ENCODE data around the gene UNKL.
"Not testable (repeated sequence)": the region's sequence is repeated elsewhere in the genome, so short reads cannot be mapped to it uniquely, and the experiment has no call there.

Gene UNKL

GRCh38 chr16:1335211-1335971, 79.1 kb downstream of the UNKL start:
- DNase-seq: no peak

GRCh38 chr16:1334739-1335138, 79.8 kb downstream of the UNKL start:
- no peak for DNase-seq

DNA sequence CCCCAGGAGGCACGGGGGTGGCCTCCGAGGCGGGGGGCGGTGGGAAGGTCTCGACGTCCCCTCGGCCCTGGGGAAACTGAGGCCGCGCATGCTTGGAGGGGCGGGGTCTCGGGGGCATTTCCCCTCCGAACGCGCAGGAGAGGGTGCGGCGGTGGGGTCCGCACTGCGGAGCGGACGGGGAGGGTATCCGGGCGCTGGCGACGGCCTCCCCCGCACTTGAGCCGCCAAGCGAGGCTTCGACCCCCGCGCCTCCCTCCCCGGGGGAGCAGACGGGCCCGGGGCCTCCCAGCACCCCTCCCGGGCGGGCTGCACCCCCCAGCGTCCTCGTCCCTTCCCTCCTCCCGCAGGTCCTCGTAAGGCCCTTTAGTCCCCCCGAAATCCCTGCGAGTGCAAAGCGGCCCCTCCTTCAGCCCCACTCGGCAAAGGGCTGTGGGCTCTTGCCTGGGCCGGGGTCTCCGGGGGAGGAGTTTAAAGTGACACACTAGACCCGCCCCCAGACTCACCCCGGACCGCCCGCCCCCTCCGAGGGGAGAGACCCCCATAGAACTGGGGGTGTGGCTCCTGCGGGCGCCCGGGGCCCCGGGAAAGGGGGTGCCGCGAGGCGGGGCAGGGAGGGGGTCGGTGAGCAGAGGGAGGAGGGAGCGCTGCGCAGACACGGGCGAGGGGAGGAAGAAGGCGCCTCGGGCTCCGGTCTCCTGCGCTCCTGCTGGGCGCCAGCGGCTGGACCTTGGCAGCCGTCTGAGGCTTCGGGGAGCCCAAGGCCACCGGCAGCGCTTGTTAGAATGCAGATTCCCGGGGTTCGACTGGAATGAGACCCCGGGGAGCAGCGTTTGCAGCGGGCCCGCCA, 80.4 kb downstream of the UNKL start:
- no peak for DNase-seq

- no peak for DNase-seq
These were observed 81.2 kb downstream of the UNKL start, which contains the start of gene BAIAP3 for GRCh38 chr16:1333149-1333812. Gene BAIAP3, plus strand, starts transcription at chr16:1333645. Its CDS starts 4,905 bp downstream, at chr16:1338550.

GRCh38 chr16:1332618-1333148, 81.8 kb downstream of the UNKL start:
- no peak for DNase-seq

GRCh38 chr16:1331712-1332617, 82.5 kb downstream of the UNKL start:
- DNase-seq: peak; percentile 58

DNA sequence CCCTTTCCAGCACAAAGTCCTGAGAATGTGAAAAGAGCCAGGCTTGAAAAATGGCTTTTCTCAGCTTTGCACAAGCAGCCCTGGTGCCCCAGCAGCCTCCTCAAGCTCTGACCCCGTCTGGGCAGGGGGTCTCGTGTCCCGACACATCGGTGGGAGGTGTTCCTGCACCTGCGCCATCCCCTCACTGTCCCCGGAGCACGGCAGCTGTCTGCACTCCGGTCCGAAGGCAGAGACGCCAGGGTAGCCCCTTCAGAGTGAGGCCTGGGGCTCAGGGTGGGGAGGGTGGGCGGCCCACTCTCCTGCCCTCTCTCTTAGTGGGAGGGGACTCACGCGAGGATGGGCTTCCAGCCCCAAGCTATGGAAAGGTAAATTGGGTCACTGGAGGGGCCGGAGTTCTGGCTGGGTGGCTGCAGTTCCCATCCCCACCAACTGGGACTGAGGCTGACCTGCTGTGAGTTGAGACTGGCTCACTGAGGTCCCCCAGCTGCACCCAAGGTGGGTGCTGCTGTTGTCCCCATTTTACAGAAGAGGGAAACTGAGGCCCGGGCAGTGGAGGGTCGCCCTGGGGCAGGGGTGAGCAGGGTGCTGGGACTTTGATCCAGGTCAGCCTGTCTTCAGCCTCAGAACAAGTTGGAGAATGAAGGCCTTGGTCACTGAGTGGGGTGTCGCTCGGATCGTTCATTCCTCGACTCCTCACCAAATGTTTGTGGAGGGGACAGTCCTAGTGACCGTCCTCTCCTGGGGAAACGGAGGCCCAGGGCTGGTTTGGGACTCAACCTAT, 83.4 kb downstream of the UNKL start:
- DNase-seq: no peak

GRCh38 chr16:1330260-1330914, 84.1 kb downstream of the UNKL start:
- DNase-seq: no peak

DNA sequence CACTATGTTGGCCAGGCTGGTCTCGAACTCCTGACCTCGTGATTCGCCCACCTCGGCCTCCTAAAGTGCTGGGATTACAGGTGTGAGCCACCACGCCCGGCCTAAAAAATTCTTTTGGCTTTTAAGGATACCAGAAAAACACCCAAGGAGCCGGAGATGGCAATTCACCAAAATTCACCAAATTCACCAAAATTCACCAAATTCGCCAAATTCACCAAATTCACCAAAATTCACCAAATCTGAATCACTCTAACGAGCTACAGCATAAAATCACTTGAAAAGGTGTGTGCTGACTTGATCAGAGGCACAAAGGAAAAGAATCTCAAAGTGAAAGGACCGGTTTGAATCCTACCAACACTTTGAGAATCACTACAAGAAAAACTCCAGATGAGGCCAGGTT, 85.5 kb downstream of the UNKL start:
- DNase-seq: not testable (repeated sequence)

DNA sequence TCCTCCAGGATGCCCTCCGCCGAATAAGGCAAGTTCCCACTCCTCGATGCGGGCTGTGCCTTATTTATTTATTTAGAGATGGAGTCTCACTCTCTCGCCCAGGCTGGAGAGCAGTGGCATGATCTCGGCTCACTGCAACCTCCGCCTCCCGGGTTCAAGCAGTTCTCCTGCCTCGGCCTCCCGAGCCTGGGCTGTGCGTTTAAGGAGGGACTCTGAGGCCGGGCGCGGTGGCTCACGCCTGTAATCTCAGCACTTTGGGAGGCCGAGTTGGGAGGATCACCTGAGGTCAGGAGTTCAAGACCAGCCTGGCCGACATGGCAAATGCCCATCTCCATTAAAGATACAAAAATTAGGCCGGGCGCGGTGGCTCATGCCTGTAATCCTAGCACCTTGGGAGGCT, 86.4 kb downstream of the UNKL start:
- not testable (repeated sequence) for DNase-seq

DNA sequence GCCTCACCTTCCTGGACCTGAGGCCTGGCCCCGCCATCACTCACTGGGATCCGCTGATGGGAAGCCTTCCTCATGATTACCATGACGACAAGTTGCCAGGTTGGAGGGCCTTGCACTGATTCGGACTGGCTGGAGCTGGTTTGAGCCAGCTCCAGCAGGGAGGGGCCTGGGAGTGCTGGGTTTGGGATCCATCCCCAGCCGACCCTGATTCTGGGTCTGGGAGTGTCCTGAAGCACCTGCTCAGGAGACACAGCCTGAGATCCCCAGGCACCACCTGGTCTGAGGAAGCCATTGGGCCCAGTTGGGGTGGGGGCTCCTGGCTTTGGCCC, 86.9 kb downstream of the UNKL start:
- no peak for DNase-seq

DNA sequence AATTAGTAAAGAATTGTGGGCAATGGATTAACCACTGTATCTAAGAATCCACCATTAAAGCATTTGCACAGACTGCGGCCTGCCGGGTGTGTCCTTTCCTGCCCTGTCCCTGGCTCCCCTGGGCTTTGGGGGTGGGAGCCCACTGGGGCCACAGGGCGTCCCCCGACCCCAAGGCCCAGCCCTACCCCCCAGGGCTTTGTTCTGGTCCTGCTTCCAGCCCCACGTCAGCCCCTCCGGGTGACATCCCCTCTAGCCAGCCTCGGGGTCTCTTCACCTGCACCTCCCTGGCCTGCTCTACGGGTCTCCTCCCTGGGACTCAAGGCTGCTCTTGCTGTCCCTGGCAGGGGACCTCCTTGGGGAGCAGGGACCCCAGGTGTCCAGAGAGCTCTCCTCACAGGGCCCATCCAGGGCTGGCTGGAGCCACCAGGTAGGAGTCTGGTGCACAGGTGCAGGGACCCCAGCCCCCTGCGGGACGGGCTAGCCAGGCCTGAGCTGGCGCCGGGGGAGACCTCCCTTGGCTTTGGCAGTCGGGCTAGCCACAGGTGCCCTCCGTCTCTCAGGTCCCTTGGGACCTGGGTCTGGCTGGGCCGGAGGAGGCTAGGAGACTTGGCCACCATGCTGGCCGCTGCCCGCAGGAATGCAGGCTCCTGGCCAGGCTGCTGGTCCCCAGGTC, 87.4 kb downstream of the UNKL start:
- DNase-seq: no peak

GRCh38 chr16:1326391-1326790, 88.1 kb downstream of the UNKL start:
- no peak for DNase-seq

- DNase-seq: no peak
These were observed 88.7 kb downstream of the UNKL start for GRCh38 chr16:1325673-1326371.

DNA sequence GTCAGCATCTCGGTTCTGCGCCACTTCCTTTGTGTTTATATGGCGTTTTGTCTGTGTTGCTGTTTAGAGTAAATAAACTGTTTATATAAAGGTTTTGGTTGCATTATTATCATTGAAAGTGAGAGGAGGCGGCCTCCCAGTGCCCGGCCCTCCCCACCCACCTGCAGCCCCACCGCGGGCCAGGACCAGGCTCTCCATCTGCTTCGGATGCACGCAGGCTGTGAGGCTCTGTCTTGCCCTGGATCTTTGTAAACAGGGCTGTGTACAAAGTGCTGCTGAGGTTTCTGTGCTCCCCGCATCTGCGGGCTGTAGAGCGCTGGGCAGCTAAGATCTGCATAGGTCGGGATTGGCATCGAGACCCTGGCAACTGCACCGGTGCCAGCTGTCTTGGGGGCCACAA, 89.2 kb downstream of the UNKL start:
- no peak for DNase-seq

DNA sequence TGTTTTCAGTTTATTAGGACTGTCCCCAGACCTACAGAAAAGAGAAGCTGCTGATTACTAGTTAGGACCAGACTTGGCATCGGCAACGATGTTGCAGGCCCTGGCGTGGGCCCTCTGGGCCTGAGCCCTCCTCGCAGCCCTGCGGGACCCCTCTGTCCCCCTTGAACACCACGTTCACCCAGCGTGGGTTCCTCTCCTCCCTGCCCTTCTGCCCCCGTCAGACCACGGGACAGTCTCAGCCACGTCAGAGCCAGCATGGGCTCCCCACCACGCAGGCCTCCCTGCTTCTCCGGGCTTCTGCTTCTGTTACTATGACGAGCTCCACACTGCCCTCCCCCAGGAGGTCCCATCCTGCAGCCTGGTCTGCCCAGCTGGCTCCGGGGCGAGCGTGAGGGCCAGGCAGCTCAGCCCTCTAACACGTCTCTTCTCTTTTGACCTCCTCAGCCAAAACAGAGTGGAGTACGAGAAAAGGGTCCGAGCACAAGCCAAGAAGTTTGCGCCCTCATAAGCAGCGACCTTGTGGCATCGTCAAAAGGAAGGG, 90.1 kb downstream of the UNKL start:
- no peak for DNase-seq

GRCh38 chr16:1323296-1324239, 90.9 kb downstream of the UNKL start:
- DNase-seq: no peak

- no peak for DNase-seq
These were observed 92.1 kb downstream of the UNKL start for GRCh38 chr16:1322407-1322806.
